ENCODE measurements around the gene TMEM120B.
"Not testable (repeated sequence)": the region's sequence is repeated elsewhere in the genome, so short reads cannot be mapped to it uniquely, and the experiment has no call there.

TMEM120B gene

GRCh38 chr12:121673013-121673511 is 39.5 kb upstream of the TMEM120B start:
- H3K27ac ChIP-seq (ENCODE audit: low read depth, low read length) = peak overlapping the region; percentile 29
- no peaks in the 10 kb centered on the region for H3K79me2 ChIP-seq (ENCODE audit: control insufficient read depth, insufficient read depth, low read length)
- H3K4me1 ChIP-seq (ENCODE audit: control insufficient read depth, low read depth, low read length) = no peaks in the 10 kb centered on the region
- peak overlapping the region; percentile 18 for H3K4ac ChIP-seq (ENCODE audit: low read depth, low read length)
- H3K23ac ChIP-seq (ENCODE audit: low read length) = no peak overlapping the region
- H2BK15ac ChIP-seq (replicated peaks; ENCODE audit: low read depth) = no peak overlapping the region
- H4K5ac ChIP-seq (ENCODE audit: low read length) = no peak overlapping the region
- DNase-seq = peak; percentile 45
- no peak overlapping the region for H2BK120ac ChIP-seq (ENCODE audit: low read depth, low read length)
- H3K4me2 ChIP-seq (ENCODE audit: low read length) = no peak overlapping the region
- H4K8ac ChIP-seq (ENCODE audit: low read depth, low read length) = no peak overlapping the region
- H3K79me1 ChIP-seq (ENCODE audit: low read length) = no peaks in the 10 kb centered on the region
- peak overlapping the region; percentile 77 for H3K18ac ChIP-seq (ENCODE audit: low read length)
- H2BK5ac ChIP-seq (ENCODE audit: low read length) = no peak overlapping the region
- H3K56ac ChIP-seq (ENCODE audit: low read length) = peak overlapping the region; percentile 73
- H3K36me3 ChIP-seq (ENCODE audit: control insufficient read depth, insufficient read depth, low read length) = no peaks in the 10 kb centered on the region
- H2AK5ac ChIP-seq (ENCODE audit: low read length) = no peak overlapping the region
- no peak overlapping the region for H3K4me3 ChIP-seq (ENCODE audit: low read length)
- no CpG with 5 or more reads among the region's 12 CpGs for WGBS (ENCODE audit: extremely low coverage, insufficient coverage, low lambda C conversion rate)
- H3K9ac ChIP-seq (ENCODE audit: low read length) = peak overlapping the region; percentile 34
- no peaks in the 10 kb centered on the region for H3K27me3 ChIP-seq (ENCODE audit: insufficient read depth, low read length, poor library complexity)

GRCh38 chr12:121676190-121676589 is 36.4 kb upstream of the TMEM120B start:
- no peak overlapping the region for H3K4me3 ChIP-seq (ENCODE audit: low read length)
- H3K18ac ChIP-seq (ENCODE audit: low read length) = no peak overlapping the region
- H3K4ac ChIP-seq (ENCODE audit: low read depth, low read length) = no peak overlapping the region

GRCh38 chr12:121678305-121678704 is 34.2 kb upstream of the TMEM120B start:
- H2BK5ac ChIP-seq (ENCODE audit: low read length) = no peak overlapping the region
- DNase-seq = no peak
- WGBS (ENCODE audit: extremely low coverage, insufficient coverage, low lambda C conversion rate) = no CpG with 5 or more reads among the region's 3 CpGs
- no peaks in the 10 kb centered on the region for H3K79me1 ChIP-seq (ENCODE audit: low read length)
- H3K9ac ChIP-seq (ENCODE audit: low read length) = no peak overlapping the region
- H2BK15ac ChIP-seq (replicated peaks; ENCODE audit: low read depth) = no peak overlapping the region
- peaks cover 4% of the 10 kb centered on the region for H3K4me1 ChIP-seq (ENCODE audit: control insufficient read depth, low read depth, low read length)
- H3K23ac ChIP-seq (ENCODE audit: low read length) = no peak overlapping the region
- no peak overlapping the region for H4K5ac ChIP-seq (ENCODE audit: low read length)
- no peak overlapping the region for H4K8ac ChIP-seq (ENCODE audit: low read depth, low read length)
- no peak overlapping the region for H3K56ac ChIP-seq (ENCODE audit: low read length)
- H2BK120ac ChIP-seq (ENCODE audit: low read depth, low read length) = no peak overlapping the region
- no peaks in the 10 kb centered on the region for H3K79me2 ChIP-seq (ENCODE audit: control insufficient read depth, insufficient read depth, low read length)
- no peak overlapping the region for H2AK5ac ChIP-seq (ENCODE audit: low read length)
- H3K27ac ChIP-seq (ENCODE audit: low read depth, low read length) = no peak overlapping the region
- no peaks in the 10 kb centered on the region for H3K36me3 ChIP-seq (ENCODE audit: control insufficient read depth, insufficient read depth, low read length)
- no peak overlapping the region for H3K4me2 ChIP-seq (ENCODE audit: low read length)
- no peak overlapping the region for H3K18ac ChIP-seq (ENCODE audit: low read length)
- no peaks in the 10 kb centered on the region for H3K27me3 ChIP-seq (ENCODE audit: insufficient read depth, low read length, poor library complexity)
- no peak overlapping the region for H3K4me3 ChIP-seq (ENCODE audit: low read length)
- H3K4ac ChIP-seq (ENCODE audit: low read depth, low read length) = no peak overlapping the region

More at GRCh38 chr12:121676190-121676589, 36.4 kb upstream of the TMEM120B start:
- no peak overlapping the region for H4K8ac ChIP-seq (ENCODE audit: low read depth, low read length)
- no peak overlapping the region for H2BK120ac ChIP-seq (ENCODE audit: low read depth, low read length)
- peaks cover 4% of the 10 kb centered on the region for H3K4me1 ChIP-seq (ENCODE audit: control insufficient read depth, low read depth, low read length)
- H3K27ac ChIP-seq (ENCODE audit: low read depth, low read length) = no peak overlapping the region
- no peak overlapping the region for H3K9ac ChIP-seq (ENCODE audit: low read length)
- H3K79me2 ChIP-seq (ENCODE audit: control insufficient read depth, insufficient read depth, low read length) = no peaks in the 10 kb centered on the region
- H2AK5ac ChIP-seq (ENCODE audit: low read length) = no peak overlapping the region
- no peak for DNase-seq
- H2BK5ac ChIP-seq (ENCODE audit: low read length) = no peak overlapping the region
- H3K4me2 ChIP-seq (ENCODE audit: low read length) = no peak overlapping the region
- no peak overlapping the region for H3K56ac ChIP-seq (ENCODE audit: low read length)
- WGBS (ENCODE audit: extremely low coverage, insufficient coverage, low lambda C conversion rate) = no CpG with 5 or more reads among the region's 5 CpGs
- no peak overlapping the region for H2BK15ac ChIP-seq (replicated peaks; ENCODE audit: low read depth)
- no peaks in the 10 kb centered on the region for H3K79me1 ChIP-seq (ENCODE audit: low read length)
- H3K36me3 ChIP-seq (ENCODE audit: control insufficient read depth, insufficient read depth, low read length) = no peaks in the 10 kb centered on the region
- H4K5ac ChIP-seq (ENCODE audit: low read length) = no peak overlapping the region
- H3K27me3 ChIP-seq (ENCODE audit: insufficient read depth, low read length, poor library complexity) = no peaks in the 10 kb centered on the region
- H3K23ac ChIP-seq (ENCODE audit: low read length) = no peak overlapping the region

GRCh38 chr12:121678716-121679300 is 33.7 kb upstream of the TMEM120B start:
- no peaks in the 10 kb centered on the region for H3K27me3 ChIP-seq (ENCODE audit: insufficient read depth, low read length, poor library complexity)
- H2BK120ac ChIP-seq (ENCODE audit: low read depth, low read length) = no peak overlapping the region
- H3K9ac ChIP-seq (ENCODE audit: low read length) = no peak overlapping the region
- H3K4me2 ChIP-seq (ENCODE audit: low read length) = no peak overlapping the region
- DNase-seq = peak; percentile 67
- no peak overlapping the region for H3K27ac ChIP-seq (ENCODE audit: low read depth, low read length)
- no peak overlapping the region for H4K5ac ChIP-seq (ENCODE audit: low read length)
- H2AK5ac ChIP-seq (ENCODE audit: low read length) = no peak overlapping the region
- no peak overlapping the region for H2BK15ac ChIP-seq (replicated peaks; ENCODE audit: low read depth)
- no peak overlapping the region for H3K23ac ChIP-seq (ENCODE audit: low read length)
- peak overlapping the region; percentile 75 for H3K56ac ChIP-seq (ENCODE audit: low read length)
- peaks cover 4% of the 10 kb centered on the region for H3K4me1 ChIP-seq (ENCODE audit: control insufficient read depth, low read depth, low read length)
- H3K79me2 ChIP-seq (ENCODE audit: control insufficient read depth, insufficient read depth, low read length) = no peaks in the 10 kb centered on the region
- no peaks in the 10 kb centered on the region for H3K36me3 ChIP-seq (ENCODE audit: control insufficient read depth, insufficient read depth, low read length)
- no peak overlapping the region for H3K4me3 ChIP-seq (ENCODE audit: low read length)
- whole genome bisulfite sequencing (ENCODE audit: extremely low coverage, insufficient coverage, low lambda C conversion rate) = no CpG with 5 or more reads among the region's 9 CpGs
- H2BK5ac ChIP-seq (ENCODE audit: low read length) = no peak overlapping the region
- H4K8ac ChIP-seq (ENCODE audit: low read depth, low read length) = no peak overlapping the region
- peak overlapping the region; percentile 6 for H3K4ac ChIP-seq (ENCODE audit: low read depth, low read length)
- no peaks in the 10 kb centered on the region for H3K79me1 ChIP-seq (ENCODE audit: low read length)
- peak overlapping the region; percentile 10 for H3K18ac ChIP-seq (ENCODE audit: low read length)

GRCh38 chr12:121679661-121680197 is 32.8 kb upstream of the TMEM120B start:
- not testable (repeated sequence) for H2BK120ac ChIP-seq (ENCODE audit: low read depth, low read length); H3K27ac ChIP-seq (ENCODE audit: low read depth, low read length); H3K4ac ChIP-seq (ENCODE audit: low read depth, low read length); H3K18ac ChIP-seq (ENCODE audit: low read length); H3K4me1 ChIP-seq (ENCODE audit: control insufficient read depth, low read depth, low read length); H3K79me1 ChIP-seq (ENCODE audit: low read length); H4K8ac ChIP-seq (ENCODE audit: low read depth, low read length); H3K27me3 ChIP-seq (ENCODE audit: insufficient read depth, low read length, poor library complexity); H3K9ac ChIP-seq (ENCODE audit: low read length); H2AK5ac ChIP-seq (ENCODE audit: low read length); DNase-seq; H3K4me2 ChIP-seq (ENCODE audit: low read length); H4K5ac ChIP-seq (ENCODE audit: low read length); H2BK5ac ChIP-seq (ENCODE audit: low read length); H3K23ac ChIP-seq (ENCODE audit: low read length); H2BK15ac ChIP-seq (replicated peaks; ENCODE audit: low read depth); H3K79me2 ChIP-seq (ENCODE audit: control insufficient read depth, insufficient read depth, low read length); H3K4me3 ChIP-seq (ENCODE audit: low read length); H3K36me3 ChIP-seq (ENCODE audit: control insufficient read depth, insufficient read depth, low read length)
- peak overlapping the region; percentile 75 for H3K56ac ChIP-seq (ENCODE audit: low read length)
- no CpG with 5 or more reads among the region's 13 CpGs for WGBS (ENCODE audit: extremely low coverage, insufficient coverage, low lambda C conversion rate)

- no peaks in the 10 kb centered on the region for H3K36me3 ChIP-seq (ENCODE audit: control insufficient read depth, insufficient read depth, low read length)
- no peaks in the 10 kb centered on the region for H3K79me1 ChIP-seq (ENCODE audit: low read length)
- no peak overlapping the region for H4K8ac ChIP-seq (ENCODE audit: low read depth, low read length)
- H3K9ac ChIP-seq (ENCODE audit: low read length) = no peak overlapping the region
- no peak overlapping the region for H3K56ac ChIP-seq (ENCODE audit: low read length)
- H4K5ac ChIP-seq (ENCODE audit: low read length) = no peak overlapping the region
- no peak overlapping the region for H3K4ac ChIP-seq (ENCODE audit: low read depth, low read length)
- no peak overlapping the region for H2BK120ac ChIP-seq (ENCODE audit: low read depth, low read length)
- no peak overlapping the region for H2AK5ac ChIP-seq (ENCODE audit: low read length)
- H3K27me3 ChIP-seq (ENCODE audit: insufficient read depth, low read length, poor library complexity) = no peaks in the 10 kb centered on the region
- no peak overlapping the region for H3K4me3 ChIP-seq (ENCODE audit: low read length)
- no peak overlapping the region for H2BK5ac ChIP-seq (ENCODE audit: low read length)
- H3K4me1 ChIP-seq (ENCODE audit: control insufficient read depth, low read depth, low read length) = no peaks in the 10 kb centered on the region
- no peak overlapping the region for H2BK15ac ChIP-seq (replicated peaks; ENCODE audit: low read depth)
- no peak overlapping the region for H3K23ac ChIP-seq (ENCODE audit: low read length)
- peak; percentile 26 for DNase-seq
- no peak overlapping the region for H3K18ac ChIP-seq (ENCODE audit: low read length)
- H3K27ac ChIP-seq (ENCODE audit: low read depth, low read length) = no peak overlapping the region
- WGBS (ENCODE audit: extremely low coverage, insufficient coverage, low lambda C conversion rate) = no CpG with 5 or more reads among the region's 3 CpGs
- no peak overlapping the region for H3K4me2 ChIP-seq (ENCODE audit: low read length)
- no peaks in the 10 kb centered on the region for H3K79me2 ChIP-seq (ENCODE audit: control insufficient read depth, insufficient read depth, low read length)
Measured at GRCh38 chr12:121688966-121689365, 23.6 kb upstream of the TMEM120B start.
